ENCODE data around the gene KCNIP4. TPM values are rescaled to one million over a fixed set of nuclear protein-coding genes. Genes with fewer than 3 reads are reported as not detected.

KCNIP4 gene
- polyA plus RNA-seq, 2 donors = 0.12 TPM; not detected in 1

DNA sequence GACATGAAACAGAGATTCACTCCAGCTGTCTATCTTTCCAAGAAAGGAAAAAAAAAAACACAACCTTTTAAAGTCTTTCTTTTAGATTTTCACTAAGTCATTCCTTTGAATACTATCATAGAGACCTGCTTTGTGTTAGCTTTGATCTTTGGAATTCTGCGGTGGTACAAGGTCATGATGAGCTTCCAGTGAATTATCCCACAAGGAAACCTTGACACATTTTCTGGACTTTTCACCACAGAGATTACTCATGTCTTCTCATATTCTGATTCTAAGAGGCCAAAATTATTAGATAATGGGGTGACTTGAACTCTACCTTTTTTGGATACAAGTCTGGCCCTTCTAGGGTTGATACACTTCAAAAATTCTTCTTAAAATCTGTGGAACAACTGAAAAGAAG is 1046.7 kb downstream of the KCNIP4 start:
- H3K9me3 ChIP-seq (ENCODE audit: control insufficient read depth in 2 of 2, insufficient read depth in 1 of 2, low read depth in 1 of 2, low read length in 1 of 2) = no peaks in the 10 kb centered on the region
- no peaks in the 10 kb centered on the region for H3K36me3 ChIP-seq (ENCODE audit: control insufficient read depth in 2 of 2, insufficient read depth in 2 of 2, low read length in 1 of 2)
- WGBS, 2 donors = 83 to 95% methylated on average over 1 of the region's 1 CpG
- no peak overlapping the region for H3K4me3 ChIP-seq (ENCODE audit: low read depth in 1 of 2, low read length in 2 of 2)
- H3K27ac ChIP-seq (ENCODE audit: low read depth in 2 of 2, low read length in 1 of 2) = no peak overlapping the region
- no peaks in the 10 kb centered on the region for H3K27me3 ChIP-seq (ENCODE audit: control insufficient read depth in 1 of 2, insufficient read depth in 2 of 2, low read length in 2 of 2)
- no peaks in the 10 kb centered on the region for H3K4me1 ChIP-seq (ENCODE audit: control insufficient read depth in 2 of 2, insufficient read depth in 2 of 2, low read length in 1 of 2)

GRCh38 chr4:20899591-20899990 is 1049.0 kb downstream of the KCNIP4 start:
- Histone ChIP-seq H3K27me3 (ENCODE audit: control insufficient read depth in 1 of 2, insufficient read depth in 2 of 2, low read length in 2 of 2) (no peaks in the 10 kb centered on the region), H3K27ac (ENCODE audit: low read depth in 2 of 2, low read length in 1 of 2) (no peak overlapping the region), H3K4me1 (ENCODE audit: control insufficient read depth in 2 of 2, insufficient read depth in 2 of 2, low read length in 1 of 2) (no peaks in the 10 kb centered on the region), H3K4me3 (ENCODE audit: low read depth in 1 of 2, low read length in 2 of 2) (no peak overlapping the region), H3K36me3 (ENCODE audit: control insufficient read depth in 2 of 2, insufficient read depth in 2 of 2, low read length in 1 of 2) (no peaks in the 10 kb centered on the region), H3K9me3 (ENCODE audit: control insufficient read depth in 2 of 2, insufficient read depth in 1 of 2, low read depth in 1 of 2, low read length in 1 of 2) (no peaks in the 10 kb centered on the region)

DNA sequence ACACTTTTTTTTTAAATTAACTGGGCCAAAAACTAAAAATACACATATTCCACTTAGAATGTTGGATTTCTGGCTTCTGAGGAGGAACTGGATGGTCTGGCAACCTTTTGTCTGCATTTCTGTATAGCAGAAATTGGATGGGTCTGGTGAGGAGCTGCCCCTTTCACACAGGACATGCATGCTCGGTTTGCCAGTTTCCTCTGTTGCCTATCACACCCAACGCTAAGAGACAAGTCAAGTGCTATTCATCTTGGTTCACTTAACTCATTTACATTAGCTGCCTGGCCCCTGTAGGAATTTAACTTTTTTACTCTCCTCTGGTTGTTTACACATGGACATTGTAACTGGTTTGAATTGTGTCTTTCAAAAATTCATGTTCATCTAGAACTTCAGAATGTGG is 1052.6 kb downstream of the KCNIP4 start:
- H3K36me3 ChIP-seq (ENCODE audit: control insufficient read depth in 2 of 2, insufficient read depth in 2 of 2, low read length in 1 of 2) = no peaks in the 10 kb centered on the region
- no peak overlapping the region for H3K4me3 ChIP-seq (ENCODE audit: low read depth in 1 of 2, low read length in 2 of 2)
- 70 to 73% methylated on average over 2 of the region's 2 CpGs for WGBS, 2 donors
- H3K9me3 ChIP-seq (ENCODE audit: control insufficient read depth in 2 of 2, insufficient read depth in 1 of 2, low read depth in 1 of 2, low read length in 1 of 2) = no peaks in the 10 kb centered on the region
- no peak overlapping the region for H3K27ac ChIP-seq (ENCODE audit: low read depth in 2 of 2, low read length in 1 of 2)
- no peaks in the 10 kb centered on the region for H3K27me3 ChIP-seq (ENCODE audit: control insufficient read depth in 1 of 2, insufficient read depth in 2 of 2, low read length in 2 of 2)
- H3K4me1 ChIP-seq (ENCODE audit: control insufficient read depth in 2 of 2, insufficient read depth in 2 of 2, low read length in 1 of 2) = no peaks in the 10 kb centered on the region

GRCh38 chr4:20895208-20895607 is 1053.4 kb downstream of the KCNIP4 start:
- Histone ChIP-seq H3K4me1 (ENCODE audit: control insufficient read depth in 2 of 2, insufficient read depth in 2 of 2, low read length in 1 of 2) (no peaks in the 10 kb centered on the region), H3K36me3 (ENCODE audit: control insufficient read depth in 2 of 2, insufficient read depth in 2 of 2, low read length in 1 of 2) (no peaks in the 10 kb centered on the region), H3K27me3 (ENCODE audit: control insufficient read depth in 1 of 2, insufficient read depth in 2 of 2, low read length in 2 of 2) (no peaks in the 10 kb centered on the region), H3K9me3 (ENCODE audit: control insufficient read depth in 2 of 2, insufficient read depth in 1 of 2, low read depth in 1 of 2, low read length in 1 of 2) (no peaks in the 10 kb centered on the region), H3K4me3 (ENCODE audit: low read depth in 1 of 2, low read length in 2 of 2) (no peak overlapping the region), H3K27ac (ENCODE audit: low read depth in 2 of 2, low read length in 1 of 2) (no peak overlapping the region)

DNA sequence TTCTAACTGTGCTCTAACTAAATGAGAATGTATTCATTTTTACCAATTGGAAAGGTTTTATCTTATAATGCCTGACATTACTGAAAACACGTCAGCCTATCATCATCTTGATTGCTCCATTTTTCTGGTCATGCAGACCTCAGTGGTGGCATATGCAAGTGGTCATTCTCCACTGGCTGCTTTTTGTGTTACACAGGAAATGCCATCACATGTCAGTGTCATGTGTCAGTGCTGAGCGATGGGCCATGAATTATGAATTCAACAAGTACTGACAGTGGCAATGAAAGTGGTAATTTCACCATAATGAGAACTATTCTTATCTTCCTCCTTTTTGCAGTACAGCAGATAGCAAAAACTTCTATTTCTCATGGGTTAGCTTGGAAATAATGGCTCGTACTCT is 1057.8 kb downstream of the KCNIP4 start:
- H3K36me3 ChIP-seq (ENCODE audit: control insufficient read depth in 2 of 2, insufficient read depth in 2 of 2, low read length in 1 of 2) = no peaks in the 10 kb centered on the region
- no peak overlapping the region for H3K4me3 ChIP-seq (ENCODE audit: low read depth in 1 of 2, low read length in 2 of 2)
- H3K4me1 ChIP-seq (ENCODE audit: control insufficient read depth in 2 of 2, insufficient read depth in 2 of 2, low read length in 1 of 2) = no peaks in the 10 kb centered on the region
- 85 to 86% methylated on average over 3 of the region's 3 CpGs for WGBS, 2 donors
- H3K27ac ChIP-seq (ENCODE audit: low read depth in 2 of 2, low read length in 1 of 2) = no peak overlapping the region
- H3K9me3 ChIP-seq (ENCODE audit: control insufficient read depth in 2 of 2, insufficient read depth in 1 of 2, low read depth in 1 of 2, low read length in 1 of 2) = no peaks in the 10 kb centered on the region
- H3K27me3 ChIP-seq (ENCODE audit: control insufficient read depth in 1 of 2, insufficient read depth in 2 of 2, low read length in 2 of 2) = no peaks in the 10 kb centered on the region

GRCh38 chr4:20889901-20890300 is 1058.7 kb downstream of the KCNIP4 start:
- H3K27me3 ChIP-seq (ENCODE audit: control insufficient read depth in 1 of 2, insufficient read depth in 2 of 2, low read length in 2 of 2) = no peaks in the 10 kb centered on the region
- H3K9me3 ChIP-seq (ENCODE audit: control insufficient read depth in 2 of 2, insufficient read depth in 1 of 2, low read depth in 1 of 2, low read length in 1 of 2) = no peaks in the 10 kb centered on the region
- no peaks in the 10 kb centered on the region for H3K4me1 ChIP-seq (ENCODE audit: control insufficient read depth in 2 of 2, insufficient read depth in 2 of 2, low read length in 1 of 2)
- no peaks in the 10 kb centered on the region for H3K36me3 ChIP-seq (ENCODE audit: control insufficient read depth in 2 of 2, insufficient read depth in 2 of 2, low read length in 1 of 2)
- H3K27ac ChIP-seq (ENCODE audit: low read depth in 2 of 2, low read length in 1 of 2) = no peak overlapping the region
- 34 to 45% methylated on average over 3 of the region's 3 CpGs for WGBS, 2 donors
- H3K4me3 ChIP-seq (ENCODE audit: low read depth in 1 of 2, low read length in 2 of 2) = no peak overlapping the region

DNA sequence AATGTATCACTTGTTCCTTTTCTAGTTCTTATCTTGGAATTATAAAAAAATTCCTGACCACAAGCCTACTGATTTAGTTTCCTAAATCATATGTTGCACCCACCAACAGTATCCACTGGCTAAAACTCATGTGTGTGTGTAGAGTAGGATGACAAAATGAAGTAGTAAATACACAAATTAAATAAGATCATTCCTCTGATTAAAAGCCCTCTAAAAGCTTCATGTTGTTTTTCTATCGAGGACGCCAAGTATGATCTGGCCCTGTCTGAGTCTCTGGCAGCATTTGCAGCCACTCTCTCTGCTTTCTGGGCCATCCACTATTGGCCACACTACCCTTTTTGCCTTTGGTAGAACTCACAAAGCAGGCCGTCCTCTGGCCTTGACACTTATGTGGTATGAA is 1064.9 kb downstream of the KCNIP4 start:
- no peaks in the 10 kb centered on the region for H3K36me3 ChIP-seq (ENCODE audit: control insufficient read depth in 2 of 2, insufficient read depth in 2 of 2, low read length in 1 of 2)
- H3K4me3 ChIP-seq (ENCODE audit: low read depth in 1 of 2, low read length in 2 of 2) = no peak overlapping the region
- no peaks in the 10 kb centered on the region for H3K27me3 ChIP-seq (ENCODE audit: control insufficient read depth in 1 of 2, insufficient read depth in 2 of 2, low read length in 2 of 2)
- 75 to 78% methylated on average over 3 of the region's 3 CpGs for WGBS, 2 donors
- no peaks in the 10 kb centered on the region for H3K9me3 ChIP-seq (ENCODE audit: control insufficient read depth in 2 of 2, insufficient read depth in 1 of 2, low read depth in 1 of 2, low read length in 1 of 2)
- no peaks in the 10 kb centered on the region for H3K4me1 ChIP-seq (ENCODE audit: control insufficient read depth in 2 of 2, insufficient read depth in 2 of 2, low read length in 1 of 2)
- no peak overlapping the region for H3K27ac ChIP-seq (ENCODE audit: low read depth in 2 of 2, low read length in 1 of 2)

DNA sequence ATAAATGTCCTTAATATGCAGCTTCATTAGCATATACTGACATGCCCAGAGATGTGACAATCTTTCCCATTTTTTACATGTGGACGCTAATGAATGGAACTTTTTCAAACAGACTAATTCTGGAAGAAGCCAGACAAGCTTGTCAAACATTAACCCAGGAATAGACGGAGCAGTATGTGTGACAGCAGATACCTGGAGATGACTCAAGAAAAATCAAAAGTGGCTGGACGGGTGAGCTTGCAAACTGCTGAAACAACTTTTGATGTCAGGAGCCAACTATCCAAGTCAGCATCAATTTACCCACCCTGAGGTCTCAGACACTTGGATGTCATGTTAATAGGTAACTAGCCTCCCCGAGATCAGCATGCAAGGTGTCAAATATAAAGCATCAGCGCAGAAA is 1065.3 kb downstream of the KCNIP4 start:
- no peak overlapping the region for H3K27ac ChIP-seq (ENCODE audit: low read depth in 2 of 2, low read length in 1 of 2)
- no peaks in the 10 kb centered on the region for H3K4me1 ChIP-seq (ENCODE audit: control insufficient read depth in 2 of 2, insufficient read depth in 2 of 2, low read length in 1 of 2)
- H3K9me3 ChIP-seq (ENCODE audit: control insufficient read depth in 2 of 2, insufficient read depth in 1 of 2, low read depth in 1 of 2, low read length in 1 of 2) = no peaks in the 10 kb centered on the region
- no peak overlapping the region for H3K4me3 ChIP-seq (ENCODE audit: low read depth in 1 of 2, low read length in 2 of 2)
- no peaks in the 10 kb centered on the region for H3K36me3 ChIP-seq (ENCODE audit: control insufficient read depth in 2 of 2, insufficient read depth in 2 of 2, low read length in 1 of 2)
- 50 to 58% methylated on average over 5 of the region's 5 CpGs for WGBS, 2 donors
- H3K27me3 ChIP-seq (ENCODE audit: control insufficient read depth in 1 of 2, insufficient read depth in 2 of 2, low read length in 2 of 2) = no peaks in the 10 kb centered on the region

- WGBS, 2 donors = 62 to 68% methylated on average over 11 of the region's 11 CpGs
- Histone ChIP-seq H3K27ac (ENCODE audit: low read depth in 2 of 2, low read length in 1 of 2) (no peak overlapping the region), H3K9me3 (ENCODE audit: control insufficient read depth in 2 of 2, insufficient read depth in 1 of 2, low read depth in 1 of 2, low read length in 1 of 2) (no peaks in the 10 kb centered on the region), H3K27me3 (ENCODE audit: control insufficient read depth in 1 of 2, insufficient read depth in 2 of 2, low read length in 2 of 2) (no peaks in the 10 kb centered on the region), H3K4me3 (ENCODE audit: low read depth in 1 of 2, low read length in 2 of 2) (no peak overlapping the region), H3K36me3 (ENCODE audit: control insufficient read depth in 2 of 2, insufficient read depth in 2 of 2, low read length in 1 of 2) (no peaks in the 10 kb centered on the region), H3K4me1 (ENCODE audit: control insufficient read depth in 2 of 2, insufficient read depth in 2 of 2, low read length in 1 of 2) (no peaks in the 10 kb centered on the region)
These were observed 1066.1 kb downstream of the KCNIP4 start for GRCh38 chr4:20882500-20882899.

DNA sequence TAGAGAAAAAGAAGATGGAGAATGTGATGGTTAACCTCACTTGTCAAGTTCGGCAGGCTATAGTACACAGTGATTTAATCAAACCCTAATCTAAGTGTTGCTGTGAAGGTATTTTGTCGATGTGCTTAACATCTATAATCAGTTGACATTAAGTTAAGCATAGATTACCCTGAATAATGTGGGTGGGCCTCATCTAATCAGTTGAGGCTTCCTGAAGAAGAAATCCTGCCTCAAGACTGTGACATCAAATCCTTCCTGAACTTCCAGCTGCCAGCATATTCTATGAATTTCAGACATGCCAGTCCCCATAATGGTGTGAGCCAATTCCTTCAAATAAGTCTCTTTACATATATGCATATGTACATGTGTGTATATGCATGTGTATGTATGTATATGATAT is 1066.9 kb downstream of the KCNIP4 start:
- H3K4me1 ChIP-seq (ENCODE audit: control insufficient read depth in 2 of 2, insufficient read depth in 2 of 2, low read length in 1 of 2) = no peaks in the 10 kb centered on the region
- no peaks in the 10 kb centered on the region for H3K27me3 ChIP-seq (ENCODE audit: control insufficient read depth in 1 of 2, insufficient read depth in 2 of 2, low read length in 2 of 2)
- H3K4me3 ChIP-seq (ENCODE audit: low read depth in 1 of 2, low read length in 2 of 2) = no peak overlapping the region
- no peaks in the 10 kb centered on the region for H3K9me3 ChIP-seq (ENCODE audit: control insufficient read depth in 2 of 2, insufficient read depth in 1 of 2, low read depth in 1 of 2, low read length in 1 of 2)
- no peak overlapping the region for H3K27ac ChIP-seq (ENCODE audit: low read depth in 2 of 2, low read length in 1 of 2)
- 82 to 84% methylated on average over 2 of the region's 2 CpGs for WGBS, 2 donors
- H3K36me3 ChIP-seq (ENCODE audit: control insufficient read depth in 2 of 2, insufficient read depth in 2 of 2, low read length in 1 of 2) = no peaks in the 10 kb centered on the region
